K562 (cell line): ENCODE data around the gene PRR14. TPM values are rescaled to one million over a fixed set of nuclear protein-coding genes. Genes with fewer than 3 reads are reported as not detected.

ENCODE experiments used
- BCLAF1 ChIP-seq, 2 experiments: fragments of 450-650 bp in 1 of 2; IDR thresholded peaks; 2 replicates each; pipeline ENCODE4 v1.6.1; 2011 to 2017; ENCODE audit warnings: low read depth in 2 of 2, antibody characterized with exemption in 1 of 2, borderline replicate concordance in 1 of 2, low read length in 1 of 2, mild to moderate bottlenecking in 1 of 2, mixed read lengths in 1 of 2; ENCODE audit not compliant: control insufficient read depth in 1 of 2
- CGGBP1 ChIP-seq: fragments of 250-450 bp; sonication (Bioruptor Pico); IDR thresholded peaks from 2 replicates; pipeline ENCODE4 v1.9.0; 2021; ENCODE audit warnings: mild to moderate bottlenecking
- HNRNPLL ChIP-seq: fragments of 200-400 bp; formaldehyde crosslinking; IDR thresholded peaks from 2 replicates; pipeline ENCODE4 v1.6.1; 2017; ENCODE audit warnings: low read length, low read depth, mild to moderate bottlenecking; ENCODE audit not compliant: poor library complexity, severe bottlenecking
- KDM2B ChIP-seq: fragments of 250-450 bp; sonication (Bioruptor Pico); IDR thresholded peaks from 2 replicates; pipeline ENCODE4 v1.8.0; 2021; ENCODE audit warnings: mild to moderate bottlenecking, moderate library complexity
- MAFG ChIP-seq: fragments of 450-650 bp; conservative IDR thresholded peaks from 2 replicates; pipeline ENCODE4 v1.6.1; 2016; ENCODE audit warnings: missing genetic modification characterization, missing compliant biosample characterization
- NCOA2 ChIP-seq, 2 experiments: fragments of 450-650 bp; IDR thresholded peaks; 2 replicates each; pipeline ENCODE4 v1.6.1; 2018; ENCODE audit warnings: mild to moderate bottlenecking in 2 of 2, moderate library complexity in 1 of 2; ENCODE audit not compliant: partially characterized antibody in 2 of 2
- PML ChIP-seq: IDR thresholded peaks from 2 replicates; pipeline ENCODE4 v1.6.1; 2012; ENCODE audit warnings: low read length, inconsistent platforms
- RBFOX2 ChIP-seq: fragments of 200-400 bp; formaldehyde crosslinking; IDR thresholded peaks from 2 replicates; pipeline ENCODE4 v1.6.1; 2017; ENCODE audit warnings: low read depth, mild to moderate bottlenecking, low read length, moderate library complexity
- RBM25 ChIP-seq: fragments of 200-400 bp; formaldehyde crosslinking; IDR thresholded peaks from 2 replicates; pipeline ENCODE4 v1.6.1; 2018; ENCODE audit warnings: low read length, low read depth, moderate library complexity; ENCODE audit not compliant: severe bottlenecking
- SAP30 ChIP-seq: fragments of 200-600 bp; sonication (generic); IDR thresholded peaks from 2 replicates; pipeline ENCODE4 v1.6.1; 2012; ENCODE audit warnings: borderline replicate concordance, low read depth, mild to moderate bottlenecking, moderate library complexity, low read length, control low read depth, inconsistent platforms; ENCODE audit not compliant: insufficient read depth, poor library complexity, severe bottlenecking
- SRSF7 ChIP-seq: fragments of 200-400 bp; formaldehyde crosslinking; optimal IDR thresholded peaks from 2 replicates; pipeline ENCODE3; 2017; ENCODE audit warnings: mild to moderate bottlenecking, low read depth, low read length
- THAP12 ChIP-seq: fragments of 250-450 bp; sonication (Bioruptor Pico); IDR thresholded peaks from 2 replicates; pipeline ENCODE4 v1.9.0; 2021; ENCODE audit warnings: mild to moderate bottlenecking, inconsistent platforms
- YY1 ChIP-seq, 3 experiments: IDR thresholded peaks; 2 replicates each; pipeline ENCODE4 v1.6.1; 2011; ENCODE audit warnings: low read length in 2 of 3, mild to moderate bottlenecking in 2 of 3, moderate library complexity in 2 of 3, borderline replicate concordance in 1 of 3, control low read depth in 1 of 3, low read depth in 1 of 3; ENCODE audit not compliant: insufficient read depth in 3 of 3, insufficient replicate concordance in 2 of 3, control insufficient read depth in 1 of 3, insufficient read length in 1 of 3; ENCODE audit errors: extremely low read depth in 1 of 3
- ZFP30 ChIP-seq: fragments of 250-450 bp; sonication (Bioruptor Pico); IDR thresholded peaks from 2 replicates; pipeline ENCODE4 v1.8.0; 2022; ENCODE audit warnings: moderate library complexity, mild to moderate bottlenecking, inconsistent platforms, borderline replicate concordance
- ZKSCAN8 ChIP-seq: fragments of 200-800 bp; sonication (Bioruptor generic); IDR thresholded peaks from 2 replicates; pipeline ENCODE4 v1.6.1; 2016; ENCODE audit warnings: missing genetic modification characterization, missing compliant biosample characterization
- ZNF354B ChIP-seq: fragments of 250-450 bp; sonication (Bioruptor Pico); IDR thresholded peaks from 2 replicates; pipeline ENCODE4 v1.4.0; 2020
- ZSCAN29 ChIP-seq: fragments of 450-650 bp; IDR thresholded peaks from 2 replicates; pipeline ENCODE4 v1.6.1; 2017
- polyA plus RNA-seq, 8 experiments: library from polyadenylated mRNA; depleted of rRNA in 4 of 8; stranded (reverse) in 5 of 8; unstranded in 3 of 8; fragments of >200 nt; fragmentation: Nextera tagmentation in 2 of 8; fragmentation: Illumina TruSeq in 1 of 8; extraction: Ambion mirVana in 2 of 8; extraction: Trizol in 1 of 8; gene quantifications; 2 replicates each; pipeline versions ENCODE4 v1.2.1 to v1.2.3, GENCODE V29; 2011 to 2014; ENCODE audit warnings: inconsistent platforms in 1 of 8, missing spikeins in 1 of 8
- total RNA-seq, 7 experiments: library from RNA; depleted of rRNA in 6 of 7; stranded (reverse); fragments of >200 nt in 6 of 7; fragmentation: Illumina TruSeq in 2 of 7; extraction: Trizol in 2 of 7; gene quantifications; 2 replicates each; pipeline versions ENCODE4 v1.2.1 to v1.2.3, GENCODE V29; 2011 to 2021; ENCODE audit warnings: low replicate concordance in 1 of 7
- TF ChIP-seq, protein P1 (sequence below): fragments of 250-450 bp; sonication (Bioruptor Pico); IDR thresholded peaks from 2 replicates; pipeline ENCODE4 v1.8.0; 2021; ENCODE audit warnings: mild to moderate bottlenecking, moderate library complexity

The PRR14 gene
- total and polyA plus RNA-seq, 9 of the 15 experiments (the other 6 are each of a cell fraction or from before 2014, with no cell fraction given): 2.2 to 63.1 (median 11.5) TPM

DNA sequence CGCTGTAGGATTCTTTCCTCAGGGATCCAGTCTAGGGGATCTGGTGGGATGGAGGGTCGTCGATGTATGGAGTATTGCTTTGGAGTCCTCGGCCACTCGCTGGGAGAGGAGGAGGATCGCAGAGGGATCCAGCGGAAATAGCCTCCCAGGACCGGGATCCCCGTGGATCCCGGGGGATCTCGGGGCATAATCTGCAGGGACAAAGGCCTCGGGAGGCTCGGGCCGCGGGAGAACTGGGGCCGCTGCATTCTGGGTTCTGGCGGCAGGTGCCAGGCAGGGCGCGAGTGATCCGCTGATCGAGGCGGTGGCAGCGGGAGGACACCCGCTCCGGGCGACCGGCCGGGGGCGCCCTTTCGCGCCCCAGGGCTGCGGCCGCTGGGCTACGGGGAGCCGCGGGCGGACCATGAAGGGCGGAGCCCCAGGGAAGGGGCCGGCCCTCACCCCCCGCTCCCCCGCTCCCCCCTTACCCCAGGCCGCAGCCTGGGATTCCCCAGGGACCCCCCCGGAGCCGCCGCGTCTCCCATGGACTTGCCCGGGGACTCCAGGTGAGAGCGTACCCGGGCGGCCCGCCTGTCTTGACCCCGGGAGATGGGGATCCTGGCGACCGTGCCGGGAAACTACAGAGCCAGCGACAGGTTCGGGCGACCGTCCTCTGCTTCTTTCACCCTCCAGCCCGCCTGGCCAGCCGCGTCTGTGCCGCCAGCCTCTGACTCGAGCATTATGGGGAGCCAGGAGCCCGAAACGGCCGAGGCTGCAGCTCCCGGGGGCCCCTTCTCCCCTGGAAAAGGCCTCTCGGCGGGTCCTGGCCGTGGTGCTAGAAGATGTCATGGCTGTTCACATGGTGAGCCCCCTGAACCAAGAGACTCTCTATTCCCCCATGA, 604 bp downstream of the PRR14 start (continued):
- TF ChIP-seq ZSCAN29 (no peak), RBM25 (peak; percentile 30), THAP12 (CRISPR knock-in tag) (peak; percentile 48; the same call in 1 of the 2 replicates), CGGBP1 (no peak), HNRNPLL (no peak), MAFG (no peak), KDM2B (CRISPR knock-in tag) (0 out of 2 replicates have a peak, but pooled peaks have one; percentile 78), ZNF354B (no peak), ZKSCAN8 (CRISPR knock-in tag) (no peak), NCOA2 (IDR thresholded peaks at IDR 0.05; ENCODE audit: partially characterized antibody in 2 of 2) (no peak), SRSF7 (no peak), SAP30 (peak; percentile 64), PML (no peak; the same call in 1 of the 2 replicates), BCLAF1 (IDR thresholded peaks at IDR 0.05; ENCODE audit: borderline replicate concordance in 1 of 2, control insufficient read depth in 1 of 2, low read depth in 2 of 2, low read length in 1 of 2) (0 out of 4 replicates have a peak, but pooled peaks of 1 of the 2 experiments have one; percentile 16), ZFP30 (no peak), RBFOX2 (peak; percentile 87), YY1 (IDR thresholded peaks at IDR 0.05; ENCODE audit: borderline replicate concordance in 1 of 3, control insufficient read depth in 1 of 3, extremely low read depth in 1 of 3, insufficient read depth in 3 of 3, insufficient read length in 1 of 3, insufficient replicate concordance in 2 of 3, low read depth in 1 of 3, low read length in 2 of 3) (peak in 2 of 3 experiments; percentile 74 to 82)
- TF ChIP-seq, protein P1, sequence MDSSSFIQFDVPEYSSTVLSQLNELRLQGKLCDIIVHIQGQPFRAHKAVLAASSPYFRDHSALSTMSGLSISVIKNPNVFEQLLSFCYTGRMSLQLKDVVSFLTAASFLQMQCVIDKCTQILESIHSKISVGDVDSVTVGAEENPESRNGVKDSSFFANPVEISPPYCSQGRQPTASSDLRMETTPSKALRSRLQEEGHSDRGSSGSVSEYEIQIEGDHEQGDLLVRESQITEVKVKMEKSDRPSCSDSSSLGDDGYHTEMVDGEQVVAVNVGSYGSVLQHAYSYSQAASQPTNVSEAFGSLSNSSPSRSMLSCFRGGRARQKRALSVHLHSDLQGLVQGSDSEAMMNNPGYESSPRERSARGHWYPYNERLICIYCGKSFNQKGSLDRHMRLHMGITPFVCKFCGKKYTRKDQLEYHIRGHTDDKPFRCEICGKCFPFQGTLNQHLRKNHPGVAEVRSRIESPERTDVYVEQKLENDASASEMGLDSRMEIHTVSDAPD: no peak
